GM12801 (cell line): Measurements from ENCODE around the gene VWF.

Source experiments
- TF ChIP-seq, protein P1 (sequence below): IDR thresholded peaks from one replicate; pipeline ENCODE4 v1.5.1; 2011; ENCODE audit warnings: control low read depth; ENCODE audit not compliant: insufficient read length; ENCODE audit errors: extremely low read depth

The VWF gene

GRCh38 chr12:6163416-6164060 is 39.1 kb upstream of the VWF start:
- TF ChIP-seq, protein P1, sequence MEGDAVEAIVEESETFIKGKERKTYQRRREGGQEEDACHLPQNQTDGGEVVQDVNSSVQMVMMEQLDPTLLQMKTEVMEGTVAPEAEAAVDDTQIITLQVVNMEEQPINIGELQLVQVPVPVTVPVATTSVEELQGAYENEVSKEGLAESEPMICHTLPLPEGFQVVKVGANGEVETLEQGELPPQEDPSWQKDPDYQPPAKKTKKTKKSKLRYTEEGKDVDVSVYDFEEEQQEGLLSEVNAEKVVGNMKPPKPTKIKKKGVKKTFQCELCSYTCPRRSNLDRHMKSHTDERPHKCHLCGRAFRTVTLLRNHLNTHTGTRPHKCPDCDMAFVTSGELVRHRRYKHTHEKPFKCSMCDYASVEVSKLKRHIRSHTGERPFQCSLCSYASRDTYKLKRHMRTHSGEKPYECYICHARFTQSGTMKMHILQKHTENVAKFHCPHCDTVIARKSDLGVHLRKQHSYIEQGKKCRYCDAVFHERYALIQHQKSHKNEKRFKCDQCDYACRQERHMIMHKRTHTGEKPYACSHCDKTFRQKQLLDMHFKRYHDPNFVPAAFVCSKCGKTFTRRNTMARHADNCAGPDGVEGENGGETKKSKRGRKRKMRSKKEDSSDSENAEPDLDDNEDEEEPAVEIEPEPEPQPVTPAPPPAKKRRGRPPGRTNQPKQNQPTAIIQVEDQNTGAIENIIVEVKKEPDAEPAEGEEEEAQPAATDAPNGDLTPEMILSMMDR: no peak

DNA sequence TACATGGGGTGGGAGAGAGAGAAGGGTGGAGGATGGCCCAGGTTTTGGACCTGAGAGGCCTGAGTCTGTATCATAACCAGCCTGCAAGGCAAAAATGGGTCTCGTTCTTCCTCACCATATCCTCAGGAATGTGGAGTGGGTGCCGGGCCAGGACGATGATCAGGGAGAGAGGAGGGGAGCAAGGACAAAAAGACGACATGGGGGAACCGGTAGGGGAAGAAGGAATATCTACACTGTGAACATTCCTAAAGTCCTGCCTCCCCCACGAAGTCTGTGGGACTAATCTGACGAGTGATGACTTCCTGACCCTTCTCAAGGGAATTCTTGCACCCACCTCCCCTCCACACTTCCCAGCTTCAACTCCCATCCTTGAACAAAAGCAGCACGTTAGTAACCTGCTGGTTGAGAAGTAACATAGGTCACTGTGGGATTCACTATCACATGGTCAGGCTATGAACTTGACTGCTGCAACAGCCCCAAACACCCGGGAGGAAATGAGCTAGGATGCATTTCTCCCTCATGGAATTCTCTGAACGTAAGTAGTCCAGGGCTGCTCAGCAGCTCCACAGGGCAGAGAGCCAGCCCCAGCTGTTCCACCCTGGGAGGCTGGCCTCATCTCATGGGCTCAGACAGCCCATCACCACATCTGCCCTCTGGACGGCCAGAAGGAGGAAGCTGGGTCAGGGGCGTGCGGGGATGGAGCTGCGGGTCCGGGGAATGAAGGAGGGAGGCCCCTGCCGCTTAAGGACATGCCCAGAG is 36.8 kb upstream of the VWF start:
- TF ChIP-seq, protein P1: no peak

DNA sequence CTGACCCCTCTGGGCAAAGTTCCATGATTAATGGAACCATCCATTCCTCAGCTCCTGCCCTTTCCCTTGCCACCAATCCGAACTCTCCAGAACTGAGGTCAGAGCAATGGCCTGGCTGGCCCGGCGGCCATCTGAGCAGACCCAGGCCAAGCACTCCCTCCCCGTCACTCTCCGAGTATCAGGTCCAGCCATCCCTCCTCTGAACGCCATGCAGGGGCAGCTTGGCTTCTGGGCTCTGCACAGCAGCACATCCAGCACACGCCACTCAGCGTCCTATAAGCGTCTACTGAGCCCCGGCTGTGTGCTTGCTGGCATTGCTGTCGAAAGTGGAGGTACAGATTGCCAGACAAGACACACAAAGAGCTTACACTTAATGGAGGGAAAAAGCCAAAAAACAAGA is 34.3 kb upstream of the VWF start:
- TF ChIP-seq, protein P1: no peak

- TF ChIP-seq, protein P1: no peak
Observed at GRCh38 chr12:6158255-6158654, 33.8 kb upstream of the VWF start.

DNA sequence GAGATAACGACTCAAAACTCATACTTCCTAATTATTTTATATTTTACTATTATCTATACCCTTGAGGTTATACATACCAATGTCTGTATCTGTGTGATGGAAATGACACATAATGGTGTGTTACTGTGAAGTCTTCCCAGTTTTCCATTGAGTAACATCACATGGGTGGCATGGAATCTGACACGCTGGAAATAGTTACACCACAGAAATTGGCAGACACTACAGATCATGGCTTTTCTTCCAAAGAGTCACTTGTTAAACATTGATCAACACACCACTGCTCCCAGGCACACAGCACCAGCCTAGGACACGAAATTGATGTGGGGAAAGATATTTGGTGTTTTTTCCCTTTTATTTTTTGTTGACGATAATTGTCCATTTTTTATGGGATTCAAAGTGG is 33.0 kb upstream of the VWF start:
- TF ChIP-seq, protein P1: no peak

GRCh38 chr12:6154730-6155459 is 30.4 kb upstream of the VWF start:
- TF ChIP-seq, protein P1: no peak

DNA sequence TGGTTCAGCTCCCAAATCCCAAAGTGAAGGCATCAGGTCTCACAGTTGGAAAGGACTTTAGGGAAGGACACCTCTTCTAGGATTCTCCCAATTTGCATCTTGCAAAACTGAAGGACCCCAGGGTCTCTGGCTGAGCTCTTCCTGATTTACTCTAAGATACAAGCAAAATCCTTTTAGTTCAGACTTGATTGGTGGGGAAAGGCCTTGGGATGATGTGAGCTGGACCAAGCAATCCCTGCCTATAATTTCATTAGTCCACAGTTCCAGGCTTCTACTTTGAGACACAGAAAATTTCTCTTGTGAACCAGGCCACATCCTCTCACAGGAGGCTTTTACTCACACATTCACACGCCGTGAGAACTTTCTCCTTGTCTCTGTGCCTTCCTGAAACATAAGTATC is 23.6 kb upstream of the VWF start:
- TF ChIP-seq, protein P1: no peak
